ENCODE results near the gene CHD9NB.

Gene CHD9NB

DNA sequence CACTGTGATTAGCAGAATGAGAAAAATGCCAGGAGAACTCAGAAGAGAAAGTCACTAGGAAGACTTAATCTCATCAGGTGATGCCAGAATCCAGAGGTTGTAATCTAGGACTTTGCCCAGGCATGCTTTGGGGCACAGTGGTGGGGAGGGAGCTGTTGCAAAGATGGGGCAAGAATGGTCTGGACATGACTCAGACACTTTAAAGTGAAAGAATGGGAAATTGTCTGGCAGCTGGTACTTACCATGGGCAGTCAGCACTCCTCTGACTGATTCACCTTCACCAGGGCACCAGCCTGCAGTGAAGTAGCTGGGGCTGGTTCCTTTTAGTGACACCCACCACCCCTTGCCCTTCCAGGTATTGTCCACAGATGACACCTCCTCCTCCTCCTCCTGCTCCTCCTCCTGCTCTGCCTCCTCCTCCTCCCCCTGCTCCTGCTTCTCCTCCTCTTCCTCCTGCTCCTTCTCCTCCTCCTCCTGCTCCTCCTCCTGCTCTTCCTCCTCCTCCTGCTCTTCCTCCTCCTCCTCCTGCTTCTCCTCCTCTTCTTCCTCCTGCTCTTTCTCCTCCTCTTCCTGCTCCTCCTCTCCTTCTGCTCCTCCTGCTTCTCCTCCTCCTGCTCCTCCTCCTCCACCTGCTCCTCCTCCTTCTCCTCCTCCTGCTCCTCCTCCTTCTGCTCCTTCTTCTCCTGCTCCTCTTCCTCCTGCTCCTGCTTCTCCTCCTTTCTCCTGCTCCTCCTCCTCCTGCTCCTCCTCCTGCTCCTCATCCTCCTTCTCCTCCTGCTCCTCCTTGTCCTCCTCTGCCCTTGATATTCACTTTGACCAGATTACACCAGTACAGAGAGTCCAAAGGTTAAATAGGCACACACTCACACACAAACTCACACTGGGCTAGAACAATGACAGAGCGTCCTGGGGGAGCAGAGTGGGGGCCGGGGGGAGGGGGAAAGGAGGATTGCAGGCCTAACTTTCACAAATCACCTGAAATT is at the start of gene CHD9NB:
CHD9NB (minus strand) TSS at position 379 of the 983 bp plus-strand sequence. CDS start 8,739 bp downstream, outside the sequence.
- peak; percentile 88 for DNase-seq

GRCh38 chr16:53100889-53101288 is 48.2 kb upstream of the CHD9NB start:
- DNase-seq: peak; percentile 25

DNA sequence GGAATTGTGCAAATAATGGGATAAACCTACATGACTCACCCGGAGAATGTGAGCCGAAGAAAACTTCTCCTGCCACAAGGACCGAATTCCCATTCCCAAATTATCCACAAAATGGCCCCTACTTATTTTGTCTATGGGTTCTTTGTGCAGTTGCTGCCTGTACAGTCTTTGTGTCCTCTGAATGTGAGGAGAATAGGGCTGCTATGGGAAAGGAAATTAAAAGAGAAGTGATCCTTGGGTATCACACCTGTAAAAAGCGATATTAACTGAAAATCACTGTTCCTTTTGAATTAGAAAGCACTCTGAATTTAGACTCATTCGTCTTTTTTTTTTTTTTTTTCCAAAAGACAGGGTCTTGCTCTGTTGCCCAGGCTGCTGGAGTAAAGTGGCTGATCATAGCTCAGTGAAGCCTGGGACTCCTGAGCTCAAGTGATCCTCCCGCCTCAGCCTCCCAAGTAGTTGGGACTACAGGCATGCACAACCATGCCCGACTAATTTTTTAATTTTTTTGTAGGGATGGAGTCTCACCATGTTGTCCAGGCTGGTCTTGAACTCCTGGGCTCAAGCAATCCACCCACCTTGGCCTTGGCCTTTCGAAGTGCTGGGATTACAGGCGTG is 47.5 kb upstream of the CHD9NB start:
- no peak for DNase-seq

GRCh38 chr16:53099318-53100130 is 46.8 kb upstream of the CHD9NB start:
- peak; percentile 99 for DNase-seq

DNA sequence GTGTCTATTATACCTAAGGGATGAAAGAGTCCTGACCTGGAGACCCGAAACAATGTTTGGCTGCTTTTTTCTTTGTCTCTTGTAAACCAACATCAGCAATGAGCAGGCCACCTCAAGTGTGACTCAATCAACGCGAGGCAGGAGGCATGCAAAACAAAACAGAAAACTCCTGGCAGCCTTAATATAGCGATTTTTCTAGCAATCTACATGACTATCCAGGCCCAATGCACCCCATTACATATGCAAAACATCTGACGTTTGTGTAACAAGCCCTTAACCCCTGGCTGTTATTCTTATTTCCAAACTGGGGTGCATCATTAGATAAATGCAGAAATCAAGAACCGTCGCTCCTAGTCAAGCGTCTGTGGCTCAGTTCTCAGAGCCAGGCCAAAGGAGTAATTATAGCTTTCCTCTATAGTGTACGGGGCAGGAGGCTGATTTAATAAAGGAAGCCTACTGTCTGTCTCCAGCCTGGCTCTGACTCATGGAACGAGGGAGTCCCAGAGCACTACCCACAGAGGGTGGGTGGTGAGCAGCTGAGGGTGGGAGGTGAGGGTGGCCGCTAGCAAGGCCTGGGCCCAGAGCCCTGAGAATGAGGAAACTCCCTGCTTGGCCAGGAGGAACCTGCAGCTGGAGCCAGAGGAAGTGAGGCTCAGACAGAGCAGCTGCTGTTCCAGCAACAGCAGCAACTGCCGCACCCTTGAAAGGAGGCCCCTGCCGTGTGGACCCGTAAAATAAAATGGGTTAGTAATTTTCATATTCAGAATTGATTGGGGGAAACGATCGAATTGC is 46.0 kb upstream of the CHD9NB start:
- peak; percentile 91 for DNase-seq

DNA sequence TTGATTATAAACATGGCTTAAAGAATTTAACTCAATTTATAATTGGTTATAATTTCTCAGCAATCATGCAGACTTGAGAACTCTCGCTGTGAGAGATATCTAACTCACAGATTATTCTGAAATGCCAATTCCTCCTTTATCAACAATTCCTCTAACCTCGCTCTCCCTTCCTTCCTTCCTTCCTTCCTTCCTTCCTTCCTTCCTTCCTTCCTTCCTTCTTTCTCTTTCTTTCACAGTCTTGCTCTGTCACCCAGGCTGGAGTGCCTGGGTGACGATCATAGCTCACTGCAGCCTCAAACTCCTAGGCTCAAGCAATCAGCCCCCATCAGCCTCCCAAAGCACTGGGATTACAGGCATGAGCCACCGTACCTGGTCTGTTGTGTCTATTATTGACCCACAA is 44.5 kb upstream of the CHD9NB start:
- no peak for DNase-seq

DNA sequence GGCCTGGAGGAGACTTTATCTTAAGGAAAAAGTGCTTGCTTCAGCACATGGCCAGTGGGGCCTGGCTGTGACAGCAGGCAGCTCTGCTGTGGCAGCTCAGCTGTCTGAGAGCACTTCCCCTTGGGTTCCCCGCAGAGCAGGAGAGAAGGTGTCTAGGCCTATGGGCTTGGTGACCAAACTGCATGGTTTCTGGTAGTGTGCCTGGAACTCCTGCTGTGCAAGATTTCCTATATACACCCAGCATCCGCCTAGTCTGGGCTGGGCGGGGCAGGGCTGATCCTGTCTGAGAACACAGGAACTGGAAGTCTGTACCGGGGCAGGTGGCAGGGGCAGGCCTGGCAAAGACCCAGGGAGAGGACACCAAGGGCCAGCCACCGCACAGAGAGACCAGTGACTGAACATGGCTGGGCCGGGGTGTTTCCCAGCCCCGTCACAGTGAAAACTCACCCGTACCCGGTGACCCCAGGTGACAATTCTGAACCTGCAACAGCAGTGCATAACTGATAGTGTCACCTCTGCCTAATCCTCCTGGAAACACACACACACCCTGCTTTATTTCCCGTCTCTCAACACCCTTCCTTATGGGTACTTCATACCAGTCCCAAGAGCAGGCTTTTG is 41.4 kb upstream of the CHD9NB start:
- peak; percentile 95 for DNase-seq

DNA sequence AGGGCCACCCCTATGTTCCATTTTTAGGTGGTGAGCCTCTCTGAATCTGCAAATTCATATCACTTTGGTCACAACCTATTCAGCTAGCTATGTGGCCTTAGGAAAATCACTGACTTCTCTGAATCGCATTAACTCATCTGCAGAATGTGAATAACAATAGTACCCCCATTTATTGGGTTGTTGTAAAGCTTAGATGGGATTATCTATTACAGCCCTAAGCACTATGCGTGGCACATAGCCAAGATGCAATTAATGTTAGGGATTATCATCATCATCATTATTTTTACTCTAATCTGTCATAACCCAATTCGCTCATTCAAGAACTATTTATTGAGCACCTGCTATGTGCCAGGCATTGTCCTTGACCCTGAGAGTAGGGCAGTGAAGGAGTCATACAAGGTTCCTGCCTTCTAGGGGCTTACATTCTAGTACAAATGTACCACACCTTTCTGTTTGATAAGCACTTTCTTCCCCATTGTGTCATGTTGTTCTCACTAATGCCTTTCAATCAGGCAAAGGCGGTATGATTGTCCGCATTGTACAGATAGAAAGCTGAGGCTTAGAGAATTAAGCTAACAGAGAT is 40.6 kb upstream of the CHD9NB start:
- peak; percentile 26 for DNase-seq

- no peak for DNase-seq
Observed at GRCh38 chr16:53092284-53092683, 39.6 kb upstream of the CHD9NB start.

DNA sequence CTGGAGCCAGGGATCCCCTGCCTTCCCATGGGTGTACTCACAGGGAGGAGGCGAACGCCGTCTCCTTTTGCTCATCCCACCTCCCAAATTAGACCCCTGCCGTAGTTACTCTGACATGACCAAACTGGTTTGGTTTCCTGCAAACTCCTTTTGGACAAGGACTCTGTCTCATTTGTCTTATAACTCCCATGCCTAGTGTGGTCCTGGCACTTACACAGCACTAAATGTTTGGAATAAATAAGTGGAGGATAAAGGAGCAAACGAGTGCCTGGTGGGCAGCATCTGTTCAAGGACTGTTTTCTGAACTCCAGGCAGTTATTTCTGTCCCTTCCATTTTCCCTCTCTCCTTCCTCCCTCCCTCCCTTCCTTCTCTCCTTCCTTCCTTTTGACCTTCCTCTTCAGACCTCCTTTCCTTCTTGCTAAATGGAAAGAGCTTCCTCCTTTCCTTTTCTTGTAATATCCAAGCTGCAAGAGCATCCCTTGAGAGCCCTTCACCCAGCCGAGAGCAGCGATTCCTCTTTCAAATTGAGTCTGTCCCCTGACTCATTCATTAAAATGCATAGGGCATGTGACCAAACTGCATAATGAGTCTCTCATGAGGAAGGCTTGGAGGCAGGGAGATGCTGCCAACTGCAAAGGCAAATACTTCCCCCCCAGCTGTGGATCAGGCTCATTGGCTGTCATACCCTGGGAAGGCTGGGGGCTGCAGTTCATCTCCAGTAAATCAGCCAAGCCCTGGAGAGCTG is 38.9 kb upstream of the CHD9NB start:
- DNase-seq: no peak

GRCh38 chr16:53090591-53091411 is 38.1 kb upstream of the CHD9NB start:
- no peak for DNase-seq

DNA sequence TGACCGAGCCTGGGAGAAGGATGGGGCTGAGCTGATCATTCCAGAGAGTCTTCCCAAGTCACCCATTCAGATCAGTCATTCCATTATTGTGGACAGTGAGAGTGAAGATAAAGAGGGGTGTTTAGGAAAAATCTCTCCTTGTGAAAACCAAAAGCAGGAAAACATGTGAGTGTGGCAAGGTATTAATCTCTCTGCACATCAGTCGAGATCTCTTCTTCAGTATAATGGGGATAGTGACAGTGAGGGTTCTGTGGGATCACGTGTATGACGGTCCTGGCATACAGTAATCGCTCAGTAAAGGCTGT is 37.5 kb upstream of the CHD9NB start:
- no peak for DNase-seq

GRCh38 chr16:53089434-53090285 is 37.0 kb upstream of the CHD9NB start:
- DNase-seq: no peak

GRCh38 chr16:53087101-53087500 is 34.4 kb upstream of the CHD9NB start:
- DNase-seq: no peak

- DNase-seq: no peak
Observed at GRCh38 chr16:53085931-53086421, 33.3 kb upstream of the CHD9NB start.

DNA sequence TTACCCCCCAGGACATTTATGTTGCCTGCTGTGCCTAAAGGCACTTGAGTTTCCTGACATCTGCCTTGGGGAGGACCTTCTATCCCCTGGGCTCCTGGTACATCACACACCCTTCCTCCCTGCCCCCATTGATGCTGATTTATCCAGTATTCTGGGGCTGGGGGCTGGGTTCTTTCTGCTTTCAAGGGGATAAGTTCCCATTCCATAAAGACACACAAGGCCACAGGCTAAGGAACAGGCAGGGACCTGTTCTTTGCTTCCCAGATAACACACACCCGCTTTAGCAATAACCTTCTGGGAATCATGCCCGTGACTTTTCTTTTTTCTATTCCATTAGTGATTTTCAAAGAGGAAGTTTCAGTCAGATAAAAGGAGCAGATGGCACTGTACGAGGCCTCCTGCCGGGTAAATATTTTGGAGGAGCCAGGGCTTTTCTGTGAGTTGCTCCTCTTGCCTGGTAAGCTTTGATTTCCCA is 32.7 kb upstream of the CHD9NB start:
- no peak for DNase-seq

DNA sequence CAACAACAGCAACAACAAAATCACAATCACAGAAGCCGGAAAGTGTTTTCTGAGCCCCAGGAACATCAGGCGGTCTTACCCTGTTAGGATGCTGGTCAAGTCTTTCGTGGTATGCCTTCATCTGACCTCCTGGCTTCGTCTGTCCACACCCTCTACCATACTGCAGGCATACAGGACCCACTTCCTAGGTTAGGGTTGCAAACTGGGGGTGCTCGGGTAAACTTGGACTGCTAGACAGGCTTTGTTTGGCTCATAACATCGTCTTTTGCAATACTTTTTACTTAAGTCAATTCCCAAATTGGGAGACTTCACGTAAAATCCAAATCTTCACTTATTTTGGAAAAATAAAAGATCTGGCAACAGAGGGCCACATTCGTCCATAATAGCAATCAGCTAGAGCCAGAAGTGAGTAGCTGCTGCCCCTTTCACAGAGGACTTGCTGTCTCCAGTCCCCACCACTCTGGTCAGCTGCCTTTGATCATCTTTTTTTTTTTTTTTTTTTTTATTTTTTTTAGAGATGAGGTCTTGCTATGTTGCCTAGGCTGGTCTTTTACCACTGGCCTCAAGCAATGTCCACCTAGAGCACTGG is 32.1 kb upstream of the CHD9NB start:
- no peak for DNase-seq

- DNase-seq: no peak
Observed at GRCh38 chr16:53084141-53084541, 31.4 kb upstream of the CHD9NB start.
